GM19395 (cell line): ENCODE measurements around the gene CAPN10.

ENCODE experiments used
- ATAC-seq: cut with Tn5 transposase; IDR thresholded peaks from one replicate; pipeline ENCODE4 v1.9.1; 2021; ENCODE audit warnings: mild to moderate bottlenecking, moderate library complexity; ENCODE audit not compliant: unreplicated experiment

Gene CAPN10

DNA sequence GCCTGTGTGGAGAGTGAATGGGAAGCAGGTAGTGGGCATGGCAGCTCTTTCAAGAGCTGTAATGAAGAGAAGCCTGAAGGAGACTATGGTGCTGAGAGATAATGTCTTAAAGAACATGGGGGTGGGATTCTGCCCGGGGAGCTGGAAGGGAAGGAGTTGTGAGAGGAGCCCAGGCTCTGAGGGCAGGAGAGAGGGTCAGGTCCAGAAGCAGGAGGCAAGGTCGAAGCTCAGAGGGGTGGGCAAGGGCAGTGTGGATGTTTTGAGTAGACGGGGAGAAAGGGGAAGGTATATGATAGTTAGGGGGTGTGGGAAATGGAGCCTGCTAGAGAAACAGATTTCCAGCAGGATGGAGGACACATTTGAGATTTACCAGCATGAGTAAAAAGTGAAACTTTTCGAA lies 2.1 kb downstream of the CAPN10 start:
- no peak for ATAC-seq

DNA sequence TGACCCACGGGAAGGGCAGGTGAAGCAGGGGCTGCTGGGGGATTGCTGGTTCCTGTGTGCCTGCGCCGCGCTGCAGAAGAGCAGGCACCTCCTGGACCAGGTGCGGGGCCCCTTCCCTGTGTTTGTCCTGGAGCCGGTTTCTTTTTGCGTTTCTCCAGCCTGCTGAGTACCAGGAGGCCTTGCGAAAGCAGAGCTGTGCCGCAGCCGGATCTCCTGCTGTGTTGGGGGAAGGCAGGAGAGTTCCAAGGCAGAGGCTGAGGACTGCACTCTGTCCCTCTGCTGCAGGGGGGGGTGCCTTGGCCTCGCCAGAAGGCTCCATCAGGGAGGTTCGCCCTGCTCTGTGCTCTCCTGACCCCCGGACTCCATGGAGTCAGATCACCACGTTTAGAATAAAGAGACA lies 2.8 kb downstream of the CAPN10 start:
- no peak for ATAC-seq

DNA sequence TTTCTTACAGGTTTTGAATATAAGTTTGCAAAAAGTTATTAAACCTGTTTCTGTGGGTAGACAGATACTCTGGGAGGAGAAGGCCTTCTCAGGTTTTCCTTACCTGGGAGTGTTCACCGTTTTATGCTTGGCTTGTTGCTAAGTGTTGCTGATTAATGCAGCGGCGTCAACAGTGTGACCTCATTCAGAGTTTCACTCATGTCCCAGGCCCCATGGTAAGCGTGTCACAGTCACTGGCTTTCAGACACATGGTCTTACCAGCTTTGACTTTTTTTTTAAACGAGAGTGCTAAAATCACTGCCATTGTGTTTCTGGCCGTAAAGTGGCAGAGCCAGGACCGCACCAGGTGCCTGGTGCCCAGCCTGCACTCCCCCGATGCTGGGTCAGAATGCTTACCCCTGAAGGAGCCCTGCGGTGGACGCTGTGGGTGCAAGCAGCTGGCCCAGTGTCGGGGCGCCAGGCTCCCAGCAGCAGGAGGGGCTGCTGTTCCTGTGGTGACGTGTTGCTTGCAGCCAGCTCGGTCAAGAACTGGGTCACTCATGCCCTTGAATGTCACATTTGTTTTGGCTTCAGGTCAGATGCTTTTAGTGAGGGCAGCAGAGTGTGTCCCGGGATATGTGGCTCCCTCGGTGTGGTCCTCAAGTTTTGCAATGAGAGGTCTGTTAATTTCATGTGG lies 3.5 kb downstream of the CAPN10 start:
- ATAC-seq = no peak

DNA sequence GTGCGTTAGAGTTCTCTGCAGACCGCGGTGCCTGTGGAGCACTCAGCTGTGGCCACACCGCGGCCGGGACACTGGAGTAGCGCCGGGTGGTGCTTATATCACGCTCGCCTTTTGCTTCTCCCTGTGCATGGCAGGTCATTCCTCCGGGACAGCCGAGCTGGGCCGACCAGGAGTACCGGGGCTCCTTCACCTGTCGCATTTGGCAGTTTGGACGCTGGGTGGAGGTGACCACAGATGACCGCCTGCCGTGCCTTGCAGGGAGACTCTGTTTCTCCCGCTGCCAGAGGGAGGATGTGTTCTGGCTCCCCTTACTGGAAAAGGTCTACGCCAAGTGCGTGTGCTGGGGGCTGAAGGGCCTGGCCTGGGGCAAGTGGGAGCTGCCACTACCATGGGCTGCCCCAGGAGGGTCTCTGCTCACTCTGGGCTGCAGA lies 4.2 kb downstream of the CAPN10 start:
- no peak for ATAC-seq

DNA sequence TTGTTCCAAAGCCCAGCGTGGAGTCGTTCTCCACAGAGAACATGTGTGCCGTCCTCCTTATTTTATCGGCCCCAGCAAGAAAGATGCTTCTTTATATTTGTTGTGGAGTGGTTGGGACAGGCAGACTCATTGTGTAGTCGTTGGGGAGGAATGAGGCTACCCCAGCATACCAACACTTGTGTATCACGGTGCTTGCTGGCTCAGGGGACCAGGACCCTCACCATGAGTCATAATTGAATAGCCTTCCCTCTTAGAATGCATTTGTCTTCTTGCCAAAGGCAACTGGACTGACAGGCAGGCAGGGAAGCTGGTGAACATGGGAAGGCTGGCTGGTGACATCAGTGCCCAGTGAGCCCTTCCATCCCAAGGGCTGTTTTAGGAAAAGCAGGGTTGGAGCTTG lies 4.7 kb downstream of the CAPN10 start:
- no peak for ATAC-seq

DNA sequence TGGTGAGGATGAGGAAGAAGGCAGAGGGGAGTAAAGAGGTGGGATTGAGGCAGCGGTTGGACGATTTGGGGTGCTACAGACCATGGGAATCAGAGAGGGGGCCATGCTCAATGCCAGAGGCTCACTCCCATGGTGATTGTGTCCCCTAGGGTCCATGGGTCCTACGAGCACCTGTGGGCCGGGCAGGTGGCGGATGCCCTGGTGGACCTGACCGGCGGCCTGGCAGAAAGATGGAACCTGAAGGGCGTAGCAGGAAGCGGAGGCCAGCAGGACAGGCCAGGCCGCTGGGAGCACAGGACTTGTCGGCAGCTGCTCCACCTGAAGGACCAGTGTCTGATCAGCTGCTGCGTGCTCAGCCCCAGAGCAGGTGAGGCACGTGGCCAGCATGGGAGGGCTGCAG lies 5.2 kb downstream of the CAPN10 start:
- ATAC-seq = no peak

DNA sequence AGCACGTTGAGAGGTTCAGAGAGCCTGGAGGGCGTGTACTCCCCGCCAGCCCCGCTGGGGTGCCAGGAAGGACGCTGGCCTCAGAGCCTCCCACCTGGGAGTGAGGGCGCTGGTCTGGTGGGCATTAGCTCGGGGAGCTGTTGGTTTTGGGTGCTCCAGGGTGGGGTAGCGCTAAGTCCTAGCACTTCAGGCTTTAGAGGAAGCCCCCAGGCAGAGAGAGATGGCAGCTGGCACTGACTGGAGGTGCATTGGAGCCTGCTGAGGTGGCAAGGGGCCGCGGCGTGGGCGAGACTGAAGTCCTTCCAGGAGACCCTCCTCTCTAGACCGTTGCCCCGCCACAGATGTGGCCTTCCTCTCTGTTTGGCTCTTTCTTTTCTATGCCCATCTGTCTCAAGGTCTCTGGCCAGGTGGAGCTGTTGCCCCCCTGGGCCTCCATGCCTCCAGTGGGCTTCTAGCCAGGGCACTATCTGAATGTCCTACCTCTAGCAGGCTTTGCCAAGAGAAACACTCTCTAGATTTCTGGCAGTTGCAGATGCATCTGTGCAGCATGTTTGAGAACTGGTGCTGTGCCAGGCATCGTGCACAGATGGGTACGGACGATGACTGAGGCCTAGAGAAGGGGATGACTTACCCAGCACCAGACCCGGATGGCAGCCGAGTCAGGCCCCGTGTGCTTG lies 6.6 kb downstream of the CAPN10 start:
- ATAC-seq = no peak

DNA sequence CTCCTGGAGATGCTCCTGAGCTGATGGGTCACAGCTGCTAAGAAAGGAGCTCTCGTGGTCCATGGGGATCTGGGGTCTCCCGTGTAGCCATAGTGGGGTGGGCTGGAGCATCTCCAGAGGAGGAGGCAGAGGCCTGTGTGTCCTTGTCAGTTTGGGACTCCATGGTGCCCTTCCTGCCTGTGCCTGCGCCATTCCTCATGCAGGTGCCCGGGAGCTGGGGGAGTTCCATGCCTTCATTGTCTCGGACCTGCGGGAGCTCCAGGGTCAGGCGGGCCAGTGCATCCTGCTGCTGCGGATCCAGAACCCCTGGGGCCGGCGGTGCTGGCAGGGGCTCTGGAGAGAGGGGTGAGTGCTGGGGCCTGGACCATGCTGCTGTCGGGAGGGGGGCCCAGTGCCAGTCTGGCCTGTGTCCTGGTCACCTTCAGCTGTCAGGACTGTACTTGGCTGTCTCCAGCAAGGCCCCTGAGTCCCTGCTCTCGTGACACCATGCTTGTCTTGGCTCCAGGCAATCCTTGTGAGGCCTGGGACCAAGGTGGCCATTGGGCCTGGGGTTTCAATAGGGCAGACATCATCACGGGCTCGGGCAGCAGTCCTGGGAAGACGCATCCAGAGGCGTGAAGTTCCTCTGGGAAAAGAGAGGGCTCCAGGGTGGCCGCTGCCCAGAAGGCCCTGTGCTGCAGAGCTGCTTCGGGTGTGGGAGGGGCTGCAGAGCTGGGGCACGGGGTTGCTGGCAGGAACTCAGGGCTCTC lies 7.3 kb downstream of the CAPN10 start:
- ATAC-seq = no peak

DNA sequence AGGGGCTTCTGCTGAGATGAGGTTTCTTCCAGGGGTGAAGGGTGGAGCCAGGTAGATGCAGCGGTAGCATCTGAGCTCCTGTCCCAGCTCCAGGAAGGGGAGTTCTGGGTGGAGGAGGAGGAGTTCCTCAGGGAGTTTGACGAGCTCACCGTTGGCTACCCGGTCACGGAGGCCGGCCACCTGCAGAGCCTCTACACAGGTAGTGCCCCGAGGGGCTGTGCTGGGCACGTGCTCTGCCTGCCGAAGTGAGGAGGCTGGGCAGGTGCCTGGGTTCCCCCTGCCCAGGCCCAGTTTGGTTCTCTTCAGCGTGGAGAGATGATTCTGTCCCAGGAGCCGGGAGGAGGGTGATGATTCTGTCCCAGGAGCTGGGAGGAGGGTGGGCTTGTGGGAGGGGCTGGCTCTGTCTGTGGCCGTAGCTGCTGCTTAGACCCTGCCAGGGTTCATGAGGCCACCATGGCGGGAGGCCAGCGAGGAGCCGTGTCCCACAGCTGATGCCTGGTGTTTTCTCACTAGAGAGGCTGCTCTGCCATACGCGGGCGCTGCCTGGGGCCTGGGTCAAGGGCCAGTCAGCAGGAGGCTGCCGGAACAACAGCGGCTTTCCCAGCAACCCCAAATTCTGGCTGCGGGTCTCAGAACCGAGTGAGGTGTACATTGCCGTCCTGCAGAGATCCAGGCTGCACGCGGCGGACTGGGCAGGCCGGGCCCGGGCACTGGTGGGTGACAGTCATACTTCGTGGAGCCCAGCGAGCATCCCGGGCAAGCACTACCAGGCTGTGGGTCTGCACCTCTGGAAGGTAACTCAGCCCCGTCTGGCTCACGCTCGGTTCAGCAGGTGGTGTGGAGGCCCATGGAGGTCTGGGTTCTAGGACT lies 8.2 kb downstream of the CAPN10 start:
- no peak for ATAC-seq

DNA sequence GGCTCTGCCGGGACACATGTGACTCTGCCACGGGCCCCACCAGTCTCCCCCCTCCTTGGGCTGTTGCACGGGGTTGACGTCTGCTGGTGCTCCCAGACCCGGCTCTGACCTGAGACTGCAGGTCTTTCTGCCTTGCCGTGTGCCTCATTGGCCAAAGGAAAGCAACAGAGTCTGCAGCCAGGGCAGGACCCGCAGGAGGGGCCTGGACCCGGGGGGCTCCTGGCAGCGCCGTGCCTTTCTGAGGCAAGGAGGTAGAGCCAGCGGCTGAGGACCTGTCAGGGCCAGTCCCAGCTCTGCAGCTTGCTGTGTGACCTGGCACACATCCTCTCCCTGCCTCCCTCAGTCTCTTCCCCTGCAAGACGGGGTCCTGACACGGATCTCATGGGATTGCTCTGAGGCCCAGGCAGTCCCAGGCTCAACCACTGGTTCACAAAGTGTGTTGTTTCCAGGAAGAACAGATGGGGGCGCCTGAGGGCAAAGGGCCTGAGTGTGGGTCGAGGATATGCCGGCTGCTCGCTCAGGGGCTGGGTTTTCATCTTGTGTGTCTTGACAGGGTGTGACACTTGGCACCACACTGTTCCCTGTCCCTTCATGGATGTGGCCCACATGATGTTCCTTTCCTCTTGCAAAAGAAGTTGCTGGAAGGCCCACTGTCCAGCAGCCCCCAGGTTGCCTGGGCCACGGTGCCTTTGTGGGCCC lies 9.0 kb downstream of the CAPN10 start:
- no peak for ATAC-seq

DNA sequence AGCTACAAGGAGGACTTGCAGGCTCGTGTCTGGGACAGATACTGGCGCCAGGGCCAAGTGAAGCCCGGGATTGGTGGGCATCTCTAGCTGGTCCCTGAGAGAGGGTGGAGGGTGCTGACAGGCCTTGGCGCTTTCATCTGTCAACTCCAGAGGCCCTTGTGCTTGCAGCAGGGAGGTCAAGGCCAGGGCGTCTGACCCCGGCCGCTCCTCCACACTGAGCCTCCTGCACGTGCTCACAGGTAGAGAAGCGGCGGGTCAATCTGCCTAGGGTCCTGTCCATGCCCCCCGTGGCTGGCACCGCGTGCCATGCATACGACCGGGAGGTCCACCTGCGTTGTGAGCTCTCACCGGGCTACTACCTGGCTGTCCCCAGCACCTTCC lies 9.5 kb downstream of the CAPN10 start:
- ATAC-seq = no peak

DNA sequence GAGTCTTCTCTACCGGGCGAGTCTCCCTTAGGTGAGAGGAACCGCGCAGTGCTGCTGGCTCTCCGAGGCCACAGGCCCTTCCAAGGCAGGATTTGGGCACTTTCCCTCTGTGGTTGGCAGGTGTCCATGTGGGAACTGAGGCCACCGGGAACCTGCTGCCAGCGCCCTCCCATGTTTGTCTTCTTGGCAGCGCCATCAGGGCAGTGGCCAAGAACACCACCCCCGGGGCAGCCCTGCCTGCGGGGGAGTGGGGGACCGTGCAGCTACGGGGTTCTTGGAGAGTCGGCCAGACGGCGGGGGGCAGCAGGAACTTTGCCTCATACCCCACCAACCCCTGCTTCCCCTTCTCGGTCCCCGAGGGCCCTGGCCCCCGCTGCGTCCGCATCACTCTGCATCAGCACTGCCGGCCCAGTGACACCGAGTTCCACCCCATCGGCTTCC lies 10.0 kb downstream of the CAPN10 start:
- ATAC-seq = no peak

DNA sequence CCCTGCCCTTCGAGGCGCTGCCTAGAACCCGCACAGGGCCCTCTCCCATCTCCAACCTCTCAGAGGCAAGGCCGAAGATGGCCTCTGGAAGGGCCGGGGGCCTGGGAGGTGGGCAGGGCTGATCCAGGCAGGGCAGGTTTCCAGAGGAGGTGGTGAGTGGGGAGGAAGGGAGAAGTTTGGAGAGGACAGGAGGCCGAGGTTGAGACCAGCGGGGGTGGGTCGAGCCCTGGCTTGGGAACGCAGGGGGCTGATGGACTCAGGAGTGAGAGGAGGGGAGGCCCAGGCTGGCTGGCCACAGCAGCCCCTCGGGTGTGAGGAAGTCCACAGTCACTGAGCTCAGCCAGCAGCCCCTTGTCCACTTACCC lies 10.5 kb downstream of the CAPN10 start:
- ATAC-seq = no peak

DNA sequence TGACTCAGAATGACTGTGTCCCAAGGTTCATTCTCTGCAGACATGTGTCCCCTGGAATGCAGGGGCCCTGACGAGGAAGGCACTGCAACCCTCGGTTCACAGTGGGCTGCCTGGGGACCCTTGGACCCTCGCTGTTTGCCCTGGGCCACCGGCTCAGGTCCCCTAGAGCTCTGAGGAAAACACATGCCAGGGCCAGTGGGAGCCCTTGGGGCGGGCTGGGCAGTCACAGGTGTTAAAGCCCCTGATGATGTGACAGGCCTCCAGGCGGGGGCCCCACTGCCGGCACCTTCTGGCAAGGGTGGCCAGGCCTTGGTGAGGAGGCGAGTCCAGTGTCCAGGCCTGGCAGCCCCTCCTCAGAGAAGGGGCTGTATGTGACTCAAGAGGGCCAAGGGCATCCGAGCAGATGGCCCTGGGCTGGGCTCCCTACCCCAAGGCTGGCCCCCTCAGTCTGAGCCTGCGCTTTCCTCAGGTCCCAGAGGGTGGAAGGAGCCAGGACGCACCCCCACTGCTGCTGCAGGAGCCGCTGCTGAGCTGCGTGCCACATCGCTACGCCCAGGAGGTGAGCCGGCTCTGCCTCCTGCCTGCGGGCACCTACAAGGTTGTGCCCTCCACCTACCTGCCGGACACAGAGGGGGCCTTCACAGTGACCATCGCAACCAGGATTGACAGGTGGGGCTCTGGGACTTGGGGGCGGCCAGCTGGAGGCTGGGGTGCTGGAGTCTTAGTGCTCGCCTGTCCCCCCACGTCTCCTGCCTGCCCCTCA lies 11.1 kb downstream of the CAPN10 start:
- ATAC-seq = no peak

DNA sequence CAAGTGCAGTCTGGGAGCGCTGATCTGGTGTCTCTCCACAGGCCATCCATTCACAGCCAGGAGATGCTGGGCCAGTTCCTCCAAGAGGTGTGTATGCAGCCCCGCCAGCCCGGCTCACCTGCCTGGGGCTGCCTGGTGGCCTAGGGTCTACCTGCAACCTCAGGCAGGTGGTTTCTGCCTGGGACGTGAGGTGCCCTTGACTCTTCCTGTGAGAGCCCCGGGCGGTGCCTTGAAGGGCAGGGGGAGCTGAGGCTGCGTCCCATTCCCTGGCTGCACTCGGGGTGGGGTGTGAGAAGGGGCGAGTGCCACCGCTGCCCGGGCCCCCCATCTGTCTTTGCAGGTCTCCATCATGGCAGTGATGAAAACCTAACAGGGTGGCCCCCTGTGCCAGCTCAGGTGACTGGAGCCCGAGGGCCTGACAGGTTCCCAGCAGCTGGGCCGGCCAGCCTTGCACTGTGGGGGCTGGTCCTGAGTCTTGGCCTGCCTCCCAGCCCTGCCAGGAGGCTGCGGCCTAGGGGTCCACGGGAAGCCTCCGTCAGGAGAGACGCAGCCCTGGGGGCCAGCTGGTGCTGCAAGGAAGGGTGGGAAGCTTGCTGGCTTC lies 11.9 kb downstream of the CAPN10 start:
- ATAC-seq = no peak

DNA sequence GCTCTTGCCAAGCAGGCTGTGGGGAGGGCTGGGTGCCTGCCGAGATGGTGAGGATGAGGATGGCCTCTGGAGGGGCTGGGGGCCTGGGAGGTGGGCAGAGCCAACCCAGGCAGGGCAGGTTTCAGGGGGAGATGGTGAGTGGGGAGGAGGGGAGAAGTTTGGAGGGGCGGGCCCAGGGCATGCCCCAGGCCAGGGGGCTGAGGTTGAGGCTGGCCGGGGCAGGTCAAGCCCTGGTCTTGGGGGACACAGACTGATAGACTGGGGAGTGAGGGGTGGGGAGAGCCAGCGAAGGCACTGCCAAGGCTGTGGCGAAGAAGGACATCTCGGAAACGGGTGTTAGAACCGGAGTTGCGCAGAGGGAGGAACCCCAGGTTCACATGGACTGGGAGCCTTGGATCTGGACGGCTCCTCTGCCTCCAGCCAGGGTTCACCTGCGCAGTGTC lies 12.6 kb downstream of the CAPN10 start:
- no peak for ATAC-seq

DNA sequence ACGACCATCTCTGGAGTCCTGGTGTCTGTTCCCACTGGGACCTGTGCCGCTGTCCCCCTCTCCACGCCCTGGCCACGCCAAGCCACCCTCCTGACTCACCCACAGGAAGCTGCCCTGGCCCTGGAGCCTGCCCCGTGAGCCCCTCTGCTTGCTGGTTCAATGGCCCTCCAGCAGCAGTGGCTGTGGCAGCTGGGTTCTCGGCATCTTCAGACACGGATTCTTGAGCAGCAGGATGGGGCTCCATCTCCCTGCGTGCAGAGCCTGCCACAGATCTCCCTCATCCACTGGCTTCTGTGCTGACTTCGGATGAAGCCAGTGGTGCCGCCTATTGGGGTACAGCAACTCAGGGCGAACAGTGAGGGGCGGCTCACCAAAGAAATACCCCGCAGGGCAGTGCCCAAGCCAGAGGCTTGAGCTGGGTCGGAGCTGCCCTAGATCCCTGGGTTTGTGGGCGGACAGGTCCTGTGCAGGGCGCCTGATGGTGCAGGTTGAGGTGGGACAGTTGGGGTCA lies 14.0 kb downstream of the CAPN10 start:
- no peak for ATAC-seq

DNA sequence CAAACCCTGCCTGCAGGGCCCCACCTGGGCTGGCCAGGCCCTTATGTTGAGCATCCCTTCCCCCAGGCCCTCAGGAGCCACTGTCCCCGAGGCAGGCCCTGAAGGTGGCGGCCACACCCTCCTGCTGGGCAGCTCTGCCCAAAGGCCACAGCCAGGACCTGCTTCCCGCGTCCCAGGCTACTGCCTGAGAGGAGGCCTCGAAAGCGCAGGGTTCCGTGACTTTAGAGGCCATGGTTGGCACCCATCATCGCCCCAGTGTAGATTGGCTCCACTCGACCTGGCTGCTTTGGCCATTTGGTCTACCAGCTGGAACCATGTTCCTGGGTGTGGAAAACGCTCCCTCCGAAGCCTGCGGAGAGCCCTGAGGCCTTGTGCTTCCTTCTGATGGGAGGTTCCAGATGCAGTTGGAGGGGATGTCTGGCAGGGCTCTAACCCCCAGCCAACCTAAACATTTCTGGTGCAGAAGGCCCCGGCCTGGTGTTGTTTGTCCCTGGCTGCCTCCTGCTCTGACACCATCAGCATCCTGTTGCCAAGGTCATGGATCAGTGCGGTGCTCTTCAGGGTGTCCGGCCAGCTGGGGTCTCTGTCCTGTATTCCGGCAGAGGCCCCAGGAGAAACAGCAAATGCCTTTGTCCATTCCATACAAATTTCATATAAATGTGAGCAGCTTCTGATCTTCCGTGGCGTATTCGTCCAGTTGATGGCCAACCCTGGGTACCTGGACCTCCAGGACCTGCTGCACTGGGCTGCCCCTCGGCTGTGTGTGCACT lies 14.7 kb downstream of the CAPN10 start:
- ATAC-seq = no peak

DNA sequence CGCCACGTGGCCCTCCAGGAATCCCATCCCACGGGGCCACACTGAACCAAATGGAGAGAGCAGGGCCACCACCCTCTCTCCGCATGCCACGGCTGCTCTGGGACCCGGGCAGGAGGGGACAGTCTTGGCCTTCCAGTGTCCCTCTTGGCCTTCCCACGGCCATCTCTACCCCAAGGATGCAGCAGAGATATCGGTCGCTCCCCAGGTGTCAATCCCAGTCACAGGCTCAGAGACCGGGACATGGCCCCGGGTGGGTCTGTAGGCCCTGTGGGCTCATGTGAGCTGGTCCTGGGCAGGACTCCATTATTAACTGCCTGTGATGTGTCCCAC lies 15.3 kb downstream of the CAPN10 start:
- no peak for ATAC-seq
